AML-193 (cell line): Measurements from ENCODE around the gene IL33.

Experiments used
- DNase-seq, 2 experiments: peaks; one replicate each; lab custom pipeline; 2025; lab: John Stamatoyannopoulos, UW

The IL33 gene

DNA sequence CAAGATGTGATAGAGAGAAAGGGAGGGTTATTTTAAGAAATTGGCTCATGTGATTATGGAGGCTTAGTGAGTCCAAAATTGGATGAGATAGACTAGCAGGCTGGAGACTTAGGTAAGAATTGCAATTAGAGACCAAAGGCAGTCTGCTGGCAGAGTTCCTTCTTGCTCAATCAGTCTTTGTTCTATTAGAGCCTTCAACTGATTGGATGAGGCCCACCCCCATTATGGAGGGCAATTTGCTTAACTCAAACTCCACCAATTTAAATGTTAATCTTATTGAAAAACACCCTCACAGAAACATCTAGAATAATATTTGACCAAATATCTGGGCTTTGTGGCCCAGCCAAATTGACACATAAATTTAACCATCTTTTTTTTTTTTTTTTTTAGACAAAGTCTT is 88.6 kb downstream of the IL33 start:
- DNase-seq, result no peak

DNA sequence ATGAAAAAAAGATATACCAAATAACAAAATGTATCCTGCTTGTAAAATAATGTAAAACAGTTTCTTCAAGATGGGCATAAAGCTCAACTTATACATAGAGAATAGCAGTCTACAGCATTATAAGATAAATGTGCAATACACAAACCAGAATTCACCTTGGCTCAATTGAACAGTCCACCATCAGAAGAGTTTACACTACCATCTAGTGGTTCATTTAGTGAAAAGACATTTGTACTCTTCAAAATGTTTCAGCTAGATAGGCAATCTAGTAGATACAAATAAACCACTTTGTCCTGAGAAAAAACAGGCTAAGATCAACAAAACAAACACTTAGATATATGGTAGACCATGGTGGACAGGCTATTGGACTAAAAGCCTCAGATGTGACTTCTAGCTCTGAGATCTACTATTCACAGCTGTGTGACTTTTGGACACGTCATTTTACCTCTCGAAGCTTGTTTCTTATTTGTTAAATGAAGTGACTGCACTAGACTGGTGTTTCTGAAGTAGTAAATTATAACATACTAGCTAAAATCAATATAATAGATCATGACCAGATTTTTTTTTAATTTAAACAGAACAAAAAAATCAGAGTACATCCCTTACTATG is 90.5 kb downstream of the IL33 start:
- peak; percentile 3 to 52 for DNase-seq
